H1 (cell line): ENCODE data around the gene LRRTM4. TPM values are rescaled to one million over a fixed set of nuclear protein-coding genes. Genes with fewer than 3 reads are reported as not detected.

ENCODE experiments used
- BCL11A ChIP-seq, 2 experiments: IDR thresholded peaks; one replicate each; pipeline ENCODE4 v1.6.1; 2011; ENCODE audit warnings: low read depth in 2 of 2, low read length in 2 of 2, mild to moderate bottlenecking in 2 of 2
- CHD7 ChIP-seq: fragments of 300-600 bp; sonication (generic); IDR thresholded peaks from 2 replicates; pipeline ENCODE4 v1.7.1; 2012; ENCODE audit warnings: low read length, moderate library complexity, mild to moderate bottlenecking, inconsistent platforms; ENCODE audit not compliant: insufficient replicate concordance
- EGR1 ChIP-seq: IDR thresholded peaks from 2 replicates; pipeline ENCODE4 v1.6.1; 2011; ENCODE audit warnings: low read depth, low read length, borderline replicate concordance
- polyA plus RNA-seq, 7 experiments: library from polyadenylated mRNA; depleted of rRNA in 3 of 7; stranded (reverse) in 5 of 7; unstranded in 2 of 7; fragments of >200 nt in 5 of 7; fragments of 200-250 nt in 2 of 7; gene quantifications; 1 replicate in 5 of 7; 2 replicates in 1 of 7; 4 replicates in 1 of 7; pipeline versions ENCODE4 v1.2.1 to v1.2.3, GENCODE V29; 2011 to 2013; ENCODE audit warnings: missing spikeins in 2 of 7, mixed read lengths in 2 of 7
- total RNA-seq: library from RNA; stranded (reverse); fragmentation: NEBNext Ultra II Directional; extraction: Animal tissue kit (Norgen Biotek cat#: 25700); gene quantifications from 2 replicates; pipeline ENCODE4 v1.2.1, GENCODE V29; 2021

The LRRTM4 gene
- total and polyA plus RNA-seq, 2 of the 8 experiments (the other 6 are each of a cell fraction or from before 2014, with no cell fraction given) = 3.6 to 9.5 TPM

GRCh38 chr2:77404189-77404588 lies 118.0 kb downstream of the LRRTM4 start (continued):
- TF ChIP-seq CHD7 = no peak
- TF ChIP-seq EGR1 = no peak
- no peak for TF ChIP-seq BCL11A (IDR thresholded peaks at IDR 0.05; ENCODE audit: low read depth in 2 of 2, low read length in 2 of 2)
